ENCODE measurements around the gene CD151. TPM values are rescaled to one million over a fixed set of nuclear protein-coding genes. Genes with fewer than 3 reads are reported as not detected.

The CD151 gene
- total RNA-seq, 2 experiments from 2014 or later: 20.2 to 20.8 TPM

- H3K27ac Mint-ChIP-seq: no peak overlapping the region
- Histone ChIP-seq H3K9me3 (ENCODE audit: control insufficient read depth in 1 of 2, insufficient read depth in 1 of 2, low read length in 2 of 2) (no peaks in the 10 kb centered on the region), H3K36me3 (ENCODE audit: insufficient read depth, low read length) (peaks cover 4% of the 10 kb centered on the region), H3K27me3 (ENCODE audit: control insufficient read depth in 1 of 2, insufficient read depth in 2 of 2, low read length in 2 of 2) (no peaks in the 10 kb centered on the region), H3K4me3 (ENCODE audit: low read length) (no peak overlapping the region), H3K4me1 (ENCODE audit: insufficient read depth, low read length) (no peaks in the 10 kb centered on the region), H3K27ac (ENCODE audit: low read depth in 1 of 2, low read length in 2 of 2) (no peak overlapping the region)
- H3K36me3 Mint-ChIP-seq (ENCODE audit: low read depth): no peaks in the 10 kb centered on the region
- no peak overlapping the region for H3K4me3 Mint-ChIP-seq
- no peaks in the 10 kb centered on the region for H3K9me3 Mint-ChIP-seq
- ATAC-seq (ENCODE audit: poor library complexity): no peak
- no peaks in the 10 kb centered on the region for H3K4me1 Mint-ChIP-seq (ENCODE audit: low read depth)
- no peak for TF ChIP-seq CTCF (IDR thresholded peaks at IDR 0.05)
- CTCF ChIA-PET: no interaction called here
- POLR2A ChIA-PET: no interaction called here
- no peaks in the 10 kb centered on the region for H3K27me3 Mint-ChIP-seq
- DNase-seq: no peak
- intact Hi-C loops (cut with DNase I, micrococcal nuclease): no loop called here
Observed at GRCh38 chr11:865462-866430, 33.0 kb downstream of the CD151 start.

- POLR2A ChIA-PET: no interaction called here
- no peak overlapping the region for H3K27ac Mint-ChIP-seq
- intact Hi-C loops (cut with DNase I, micrococcal nuclease): no loop called here
- Histone ChIP-seq H3K27me3 (ENCODE audit: control insufficient read depth in 1 of 2, insufficient read depth in 2 of 2, low read length in 2 of 2) (no peaks in the 10 kb centered on the region), H3K36me3 (ENCODE audit: insufficient read depth, low read length) (peaks cover 4% of the 10 kb centered on the region), H3K4me1 (ENCODE audit: insufficient read depth, low read length) (no peaks in the 10 kb centered on the region), H3K9me3 (ENCODE audit: control insufficient read depth in 1 of 2, insufficient read depth in 1 of 2, low read length in 2 of 2) (no peaks in the 10 kb centered on the region), H3K27ac (ENCODE audit: low read depth in 1 of 2, low read length in 2 of 2) (no peak overlapping the region), H3K4me3 (ENCODE audit: low read length) (no peak overlapping the region)
- CTCF ChIA-PET: no interaction called here
- no peak for DNase-seq
- no peaks in the 10 kb centered on the region for H3K27me3 Mint-ChIP-seq
- no peaks in the 10 kb centered on the region for H3K4me1 Mint-ChIP-seq (ENCODE audit: low read depth)
- TF ChIP-seq CTCF (IDR thresholded peaks at IDR 0.05): no peak
- no peak overlapping the region for H3K4me3 Mint-ChIP-seq
- no peak for ATAC-seq (ENCODE audit: poor library complexity)
- no peaks in the 10 kb centered on the region for H3K36me3 Mint-ChIP-seq (ENCODE audit: low read depth)
- H3K9me3 Mint-ChIP-seq: no peaks in the 10 kb centered on the region
Observed at GRCh38 chr11:866481-866880, 33.7 kb downstream of the CD151 start.

- TF ChIP-seq CTCF (IDR thresholded peaks at IDR 0.05): no peak
- H3K27ac Mint-ChIP-seq: no peak overlapping the region
- ChIA-PET POLR2A (no interaction called here), CTCF (no interaction called here)
- H3K4me1 Mint-ChIP-seq (ENCODE audit: low read depth): no peaks in the 10 kb centered on the region
- no peak overlapping the region for H3K4me3 ChIP-seq (ENCODE audit: low read length)
- no peak for ATAC-seq (ENCODE audit: poor library complexity)
- DNase-seq: no peak
- no peaks in the 10 kb centered on the region for H3K27me3 Mint-ChIP-seq
- no peaks in the 10 kb centered on the region for H3K9me3 Mint-ChIP-seq
- no peak overlapping the region for H3K4me3 Mint-ChIP-seq
- H3K4me1 ChIP-seq (ENCODE audit: insufficient read depth, low read length): no peaks in the 10 kb centered on the region
- intact Hi-C loops (cut with DNase I, micrococcal nuclease): no loop called here
- no peaks in the 10 kb centered on the region for H3K36me3 Mint-ChIP-seq (ENCODE audit: low read depth)
- no peaks in the 10 kb centered on the region for H3K9me3 ChIP-seq (ENCODE audit: control insufficient read depth in 1 of 2, insufficient read depth in 1 of 2, low read length in 2 of 2)
- H3K27me3 ChIP-seq (ENCODE audit: control insufficient read depth in 1 of 2, insufficient read depth in 2 of 2, low read length in 2 of 2): no peaks in the 10 kb centered on the region
- no peak overlapping the region for H3K27ac ChIP-seq (ENCODE audit: low read depth in 1 of 2, low read length in 2 of 2)
- peaks cover 4% of the 10 kb centered on the region for H3K36me3 ChIP-seq (ENCODE audit: insufficient read depth, low read length)
Observed at GRCh38 chr11:867856-868358, 35.2 kb downstream of the CD151 start.

All from CD4-positive, alpha-beta T cell (primary cell).